Activated effector memory CD4-positive, alpha-beta T cell treated with Interleukin-2 at 50 U/mL for 16 hours (primary cell): ENCODE measurements around the gene MAP3K4.
"Not testable (repeated sequence)": the region's sequence is repeated elsewhere in the genome, so short reads cannot be mapped to it uniquely, and the experiment has no call there.

Source experiments
- DNase-seq: peaks from one replicate; pipeline ENCODE4 v3.0.0-alpha.2; 2020

Gene MAP3K4

GRCh38 chr6:161088676-161089328 lies 97.2 kb downstream of the MAP3K4 start:
- DNase-seq = no peak

DNA sequence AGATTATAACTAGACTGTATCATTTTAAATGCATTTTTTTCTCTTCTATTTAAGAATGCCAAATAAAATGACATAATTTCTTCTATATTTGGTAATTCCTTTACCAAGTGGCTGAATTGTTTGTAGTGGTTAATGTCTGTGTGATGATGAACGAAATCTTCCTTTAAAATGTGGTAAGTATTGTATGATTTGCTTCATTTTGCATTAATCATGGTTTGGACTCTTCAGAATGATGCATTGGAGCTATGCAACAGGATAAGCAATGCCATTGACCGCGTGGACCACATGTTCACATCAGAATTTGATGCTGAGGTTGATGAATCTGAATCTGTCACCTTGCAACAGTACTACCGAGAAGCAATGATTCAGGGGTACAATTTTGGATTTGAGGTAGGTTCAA lies 99.6 kb downstream of the MAP3K4 start:
- no peak for DNase-seq

- DNase-seq = no peak
These were observed 100.6 kb downstream of the MAP3K4 start for GRCh38 chr6:161091972-161092701.

GRCh38 chr6:161094955-161095354 lies 103.4 kb downstream of the MAP3K4 start:
- no peak for DNase-seq

DNA sequence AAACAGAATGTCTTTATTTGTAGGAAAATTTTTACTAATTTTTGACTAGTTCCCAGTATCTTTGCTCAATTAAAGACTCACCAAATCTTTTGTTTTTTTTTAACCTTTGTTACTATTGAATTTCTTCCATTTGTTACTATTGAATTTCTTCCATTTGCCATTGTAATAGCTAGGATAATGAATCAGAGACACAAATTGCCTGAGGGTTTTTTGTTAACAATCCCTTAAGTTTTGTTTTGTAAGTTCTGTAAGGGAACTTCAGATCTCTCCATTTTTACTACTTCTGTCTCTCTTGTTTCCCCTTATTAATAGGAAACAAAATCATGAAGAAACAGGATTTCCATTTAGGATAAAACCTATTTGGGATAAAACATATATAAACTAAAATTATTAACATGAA lies 104.3 kb downstream of the MAP3K4 start:
- no peak for DNase-seq

- DNase-seq = no peak
These were observed 108.5 kb downstream of the MAP3K4 start for GRCh38 chr6:161100072-161100471.

- no peak for DNase-seq
These were observed 109.9 kb downstream of the MAP3K4 start for GRCh38 chr6:161101517-161101916.

DNA sequence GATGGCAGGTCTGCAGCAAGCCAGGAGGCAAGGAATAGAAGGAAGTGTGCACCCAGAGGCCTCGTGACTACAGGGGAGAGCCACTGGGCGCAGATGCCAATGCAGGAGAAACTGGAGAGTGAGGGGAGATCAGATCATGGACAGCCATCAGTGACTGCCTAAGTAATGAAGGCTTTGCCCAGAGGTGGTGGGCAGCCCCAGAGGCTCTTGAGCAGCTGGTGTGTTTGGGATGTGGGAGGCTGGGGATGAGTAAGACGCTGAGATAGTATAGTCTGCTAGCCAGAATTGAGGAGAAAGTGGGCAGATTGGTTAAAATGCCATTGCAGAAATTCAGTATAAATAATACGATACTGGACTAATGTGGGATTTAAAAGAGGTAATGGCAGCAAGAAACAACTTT lies 111.9 kb downstream of the MAP3K4 start:
- no peak for DNase-seq

GRCh38 chr6:161104966-161105365 lies 113.4 kb downstream of the MAP3K4 start:
- no peak for DNase-seq

DNA sequence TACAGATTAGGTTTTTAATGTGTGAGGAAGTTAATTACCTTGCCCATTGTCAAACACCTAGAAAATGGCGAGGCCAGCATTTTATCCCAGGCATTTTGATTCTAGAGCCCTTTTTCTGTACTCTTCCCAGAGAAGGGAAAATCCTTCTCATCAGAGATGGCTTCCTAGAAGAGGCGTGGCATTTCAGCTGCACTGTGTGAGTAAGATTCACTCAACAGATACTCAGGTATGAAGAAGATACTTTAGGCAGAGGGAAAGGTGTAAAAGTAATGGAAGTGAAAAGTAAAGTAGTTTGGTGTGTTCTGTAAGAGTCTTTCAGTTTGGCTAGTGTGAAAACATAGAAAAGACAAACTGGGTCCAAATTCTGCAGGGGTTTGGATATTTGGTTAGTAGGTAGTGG lies 113.8 kb downstream of the MAP3K4 start:
- DNase-seq = no peak

GRCh38 chr6:161107779-161108730 lies 116.5 kb downstream of the MAP3K4 start:
- DNase-seq = no peak

DNA sequence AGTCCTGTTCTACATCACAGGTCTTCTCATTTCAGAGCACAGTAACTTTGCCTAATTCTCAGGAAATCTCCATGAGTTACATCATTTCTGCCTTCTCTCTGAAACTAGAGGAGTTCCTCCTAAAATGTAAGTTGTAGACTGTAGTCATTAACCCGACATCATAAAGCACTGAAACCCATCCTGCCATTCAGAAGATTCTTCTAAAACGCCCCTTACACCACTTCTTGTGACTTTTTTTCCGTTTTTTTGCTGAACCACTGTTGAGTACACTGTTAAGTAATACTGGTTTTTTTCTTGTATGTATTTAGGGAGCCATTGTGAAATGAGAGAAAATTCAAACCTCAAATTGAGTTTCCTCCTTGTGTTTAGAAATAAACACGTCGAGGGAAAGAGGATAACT lies 117.3 kb downstream of the MAP3K4 start:
- no peak for DNase-seq

DNA sequence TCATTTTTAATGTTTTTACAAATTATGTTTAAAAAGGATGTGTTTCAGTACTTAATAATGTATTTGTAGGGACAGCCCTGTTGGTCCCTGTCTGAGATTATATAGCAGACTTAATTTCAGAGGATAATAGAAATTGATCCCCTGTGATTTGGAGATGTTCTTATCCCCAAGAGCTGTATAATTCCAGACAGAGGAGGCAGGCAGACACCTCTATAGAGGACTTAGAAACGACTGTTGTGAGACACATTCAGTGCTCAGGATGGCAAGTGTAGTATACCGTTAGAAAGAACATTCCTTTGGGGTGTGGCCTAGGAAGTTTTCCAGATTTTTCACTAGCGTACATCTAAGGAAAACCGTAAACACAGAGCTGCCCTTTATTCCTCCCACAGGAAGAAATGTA lies 117.8 kb downstream of the MAP3K4 start:
- no peak for DNase-seq

- DNase-seq = no peak
These were observed 118.6 kb downstream of the MAP3K4 start for GRCh38 chr6:161110028-161110779.

DNA sequence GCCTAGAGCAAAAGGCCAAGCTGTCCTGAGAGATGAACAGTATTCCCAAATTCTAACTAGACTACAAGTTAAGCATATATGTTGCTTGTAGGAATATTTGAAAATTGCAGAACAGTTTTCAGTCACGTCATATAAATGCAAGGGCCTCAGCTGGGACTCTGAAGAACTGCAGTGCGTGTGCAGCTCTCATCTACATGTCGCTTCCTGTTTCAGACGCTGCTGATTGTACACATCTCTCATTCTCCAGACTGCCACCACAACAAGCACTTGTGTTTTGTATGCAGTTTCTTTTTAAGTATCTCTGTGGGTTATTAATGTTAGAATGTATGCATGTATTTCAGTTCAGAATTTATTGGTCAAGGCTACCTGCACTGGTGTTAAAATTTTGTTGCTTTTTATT lies 119.7 kb downstream of the MAP3K4 start:
- DNase-seq = no peak

GRCh38 chr6:161115468-161115867 lies 123.9 kb downstream of the MAP3K4 start:
- DNase-seq = no peak

GRCh38 chr6:161116554-161116953 lies 125.0 kb downstream of the MAP3K4 start:
- no peak for DNase-seq

GRCh38 chr6:161117308-161117707 lies 125.7 kb downstream of the MAP3K4 start:
- no peak for DNase-seq

- DNase-seq = no peak
These were observed 126.4 kb downstream of the MAP3K4 start for GRCh38 chr6:161117942-161118341.

DNA sequence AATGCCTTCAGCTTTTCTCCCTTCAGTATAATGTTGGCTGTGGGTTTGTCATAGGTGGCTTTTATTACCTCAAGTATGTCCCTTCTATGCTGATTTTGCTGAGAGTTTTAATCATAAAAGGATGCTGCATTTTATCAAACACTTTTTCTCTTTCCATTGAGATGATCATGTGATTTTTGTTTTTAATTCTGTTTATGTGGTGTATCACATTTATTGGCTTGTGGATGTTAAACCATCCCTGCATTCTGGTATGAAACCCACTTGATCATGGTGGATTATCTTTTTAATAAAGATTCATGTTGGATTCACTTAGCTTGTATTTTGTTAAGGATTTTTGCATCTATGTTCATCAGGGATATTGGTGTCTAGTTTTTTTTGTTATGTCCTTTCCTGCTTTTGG lies 131.8 kb downstream of the MAP3K4 start:
- not testable (repeated sequence) for DNase-seq

GRCh38 chr6:161125591-161125990 lies 134.0 kb downstream of the MAP3K4 start:
- no peak for DNase-seq

GRCh38 chr6:161127071-161127740 lies 135.6 kb downstream of the MAP3K4 start:
- DNase-seq = no peak
